ENCODE data around the gene N4BP2L2.
A peak's percentile ranks its signal among the peaks of the same experiment; 100 is the strongest.

Gene N4BP2L2

GRCh38 chr13:32535748-32536147 lies 2.8 kb downstream of the N4BP2L2 start:
- H3K4me3 ChIP-seq (ENCODE audit: low read length), result no peak overlapping the region
- DNase-seq (ENCODE audit: low read depth, low spot score), result no peak

- no peak for DNase-seq (ENCODE audit: low read depth, low spot score)
- H3K4me3 ChIP-seq (ENCODE audit: low read length), result no peak overlapping the region
These were observed 3.5 kb downstream of the N4BP2L2 start for GRCh38 chr13:32535115-32535514.

GRCh38 chr13:32530841-32531253 lies 7.7 kb downstream of the N4BP2L2 start:
- no peak overlapping the region for H3K4me3 ChIP-seq (ENCODE audit: low read length)
- no peak for DNase-seq (ENCODE audit: low read depth, low spot score)

- DNase-seq (ENCODE audit: low read depth, low spot score), result no peak
- H3K4me3 ChIP-seq (ENCODE audit: low read length), result no peak overlapping the region
These were observed 10.2 kb downstream of the N4BP2L2 start for GRCh38 chr13:32528358-32528757.

- H3K4me3 ChIP-seq (ENCODE audit: low read length), result no peak overlapping the region
- DNase-seq (ENCODE audit: low read depth, low spot score), result no peak
These were observed 11.4 kb downstream of the N4BP2L2 start for GRCh38 chr13:32527151-32527550.

- DNase-seq (ENCODE audit: low read depth, low spot score), result no peak
These were observed 12.8 kb downstream of the N4BP2L2 start for GRCh38 chr13:32525766-32526165.

GRCh38 chr13:32515246-32515645 lies 23.3 kb downstream of the N4BP2L2 start:
- H3K4me3 ChIP-seq (ENCODE audit: low read length), result no peak overlapping the region
- no peak for DNase-seq (ENCODE audit: low read depth, low spot score)

More at GRCh38 chr13:32525766-32526165, 12.8 kb downstream of the N4BP2L2 start:
- H3K4me3 ChIP-seq (ENCODE audit: low read length), result no peak overlapping the region

GRCh38 chr13:32511482-32511881 lies 27.1 kb downstream of the N4BP2L2 start:
- no peak for DNase-seq (ENCODE audit: low read depth, low spot score)

GRCh38 chr13:32504876-32505275 lies 33.7 kb downstream of the N4BP2L2 start:
- no peak overlapping the region for H3K4me3 ChIP-seq (ENCODE audit: low read length)
- DNase-seq (ENCODE audit: low read depth, low spot score), result no peak

More at GRCh38 chr13:32511482-32511881, 27.1 kb downstream of the N4BP2L2 start:
- H3K4me3 ChIP-seq (ENCODE audit: low read length), result no peak overlapping the region

GRCh38 chr13:32504263-32504662 lies 34.3 kb downstream of the N4BP2L2 start:
- no peak overlapping the region for H3K4me3 ChIP-seq (ENCODE audit: low read length)
- DNase-seq (ENCODE audit: low read depth, low spot score), result no peak

GRCh38 chr13:32503727-32504126 lies 34.9 kb downstream of the N4BP2L2 start:
- no peak for DNase-seq (ENCODE audit: low read depth, low spot score)
- H3K4me3 ChIP-seq (ENCODE audit: low read length), result no peak overlapping the region

GRCh38 chr13:32501064-32501463 lies 37.5 kb downstream of the N4BP2L2 start:
- DNase-seq (ENCODE audit: low read depth, low spot score), result no peak
- no peak overlapping the region for H3K4me3 ChIP-seq (ENCODE audit: low read length)

GRCh38 chr13:32499538-32500210 lies 38.9 kb downstream of the N4BP2L2 start:
- no peak overlapping the region for H3K4me3 ChIP-seq (ENCODE audit: low read length)
- DNase-seq (ENCODE audit: low read depth, low spot score), result no peak

- no peak for DNase-seq (ENCODE audit: low read depth, low spot score)
- H3K4me3 ChIP-seq (ENCODE audit: low read length), result no peak overlapping the region
These were observed 41.0 kb downstream of the N4BP2L2 start for GRCh38 chr13:32497589-32497988.

GRCh38 chr13:32496599-32497160 lies 41.9 kb downstream of the N4BP2L2 start:
- DNase-seq (ENCODE audit: low read depth, low spot score), result peak; percentile 18
- H3K4me3 ChIP-seq (ENCODE audit: low read length), result no peak overlapping the region

GRCh38 chr13:32495841-32496240 lies 42.8 kb downstream of the N4BP2L2 start:
- no peak for DNase-seq (ENCODE audit: low read depth, low spot score)
- H3K4me3 ChIP-seq (ENCODE audit: low read length), result no peak overlapping the region

- no peak overlapping the region for H3K4me3 ChIP-seq (ENCODE audit: low read length)
- DNase-seq (ENCODE audit: low read depth, low spot score), result no peak
These were observed 43.2 kb downstream of the N4BP2L2 start for GRCh38 chr13:32495429-32495828.

GRCh38 chr13:32491028-32491427 lies 47.6 kb downstream of the N4BP2L2 start:
- H3K4me3 ChIP-seq (ENCODE audit: low read length), result no peak overlapping the region
- no peak for DNase-seq (ENCODE audit: low read depth, low spot score)

- no peak for DNase-seq (ENCODE audit: low read depth, low spot score)
- no peak overlapping the region for H3K4me3 ChIP-seq (ENCODE audit: low read length)
These were observed 61.7 kb downstream of the N4BP2L2 start for GRCh38 chr13:32476892-32477291.

GRCh38 chr13:32476021-32476731 lies 62.4 kb downstream of the N4BP2L2 start:
- no peak overlapping the region for H3K4me3 ChIP-seq (ENCODE audit: low read length)
- DNase-seq (ENCODE audit: low read depth, low spot score), result no peak

All from Jurkat, Clone E6-1 (cell line).